Suprapubic skin (tissue), 4 donors: ENCODE results near the gene LPO.

ENCODE experiments used
- CTCF ChIP-seq, 2 donors: fragments of 200-600 bp in 1 of 2; fragments of 450-650 bp in 1 of 2; sonication (generic) in 1 of 2; IDR thresholded peaks; one replicate each; pipeline ENCODE4 v1.5.1; 2016 to 2019; ENCODE audit warnings: antibody characterized with exemption in 2 of 2, mild to moderate bottlenecking in 1 of 2, moderate library complexity in 1 of 2
- EP300 ChIP-seq: sonication (generic); formaldehyde crosslinking; IDR thresholded peaks from one replicate; pipeline ENCODE4 v1.6.1; 2017; ENCODE audit warnings: antibody characterized with exemption
- POLR2AphosphoS5 ChIP-seq, 3 donors: sonication (generic); formaldehyde crosslinking; IDR thresholded peaks; one replicate each; pipeline ENCODE4 v1.6.1; 2017; ENCODE audit warnings: antibody characterized with exemption in 3 of 3

GRCh38 chr17:58249270-58250133 is 11.1 kb downstream of the LPO start:
- TF ChIP-seq EP300 (no peak), CTCF (IDR thresholded peaks at IDR 0.05) (peak; percentile 60 to 93), POLR2AphosphoS5 (IDR thresholded peaks at IDR 0.05) (no peak)
